ENCODE data around the gene KRT6A.

KRT6A gene

GRCh38 chr12:52493172-52493571, at the start of gene KRT6A:
Gene KRT6A (minus strand): TSS chr12:52493257. CDS start chr12:52493188, 69 bp downstream.
- DNase-seq (ENCODE audit: low read depth in 4 of 4, low spot score in 1 of 4), result no peak

- no peak for DNase-seq (ENCODE audit: low read depth in 4 of 4, low spot score in 1 of 4)
Measured at GRCh38 chr12:52542157-52542556, 49.1 kb upstream of the KRT6A start.

- no peak for DNase-seq (ENCODE audit: low read depth in 4 of 4, low spot score in 1 of 4)
Measured at GRCh38 chr12:52541709-52542108, 48.7 kb upstream of the KRT6A start.

GRCh38 chr12:52540531-52540930, 47.5 kb upstream of the KRT6A start:
- DNase-seq (ENCODE audit: low read depth in 4 of 4, low spot score in 1 of 4), result no peak

- DNase-seq (ENCODE audit: low read depth in 4 of 4, low spot score in 1 of 4), result no peak
Measured at GRCh38 chr12:52539821-52540173, 46.7 kb upstream of the KRT6A start.

GRCh38 chr12:52539083-52539820, 46.2 kb upstream of the KRT6A start:
- no peak for DNase-seq (ENCODE audit: low read depth in 4 of 4, low spot score in 1 of 4)

- no peak for DNase-seq (ENCODE audit: low read depth in 4 of 4, low spot score in 1 of 4)
Measured at GRCh38 chr12:52537101-52537500, 44.0 kb upstream of the KRT6A start.

- no peak for DNase-seq (ENCODE audit: low read depth in 4 of 4, low spot score in 1 of 4)
Measured at GRCh38 chr12:52535574-52535973, 42.5 kb upstream of the KRT6A start.

- no peak for DNase-seq (ENCODE audit: low read depth in 4 of 4, low spot score in 1 of 4)
Measured at GRCh38 chr12:52534482-52534881, 41.4 kb upstream of the KRT6A start.

GRCh38 chr12:52533686-52534470, 40.8 kb upstream of the KRT6A start:
- no peak for DNase-seq (ENCODE audit: low read depth in 4 of 4, low spot score in 1 of 4)

GRCh38 chr12:52532636-52533035, 39.6 kb upstream of the KRT6A start:
- DNase-seq (ENCODE audit: low read depth in 4 of 4, low spot score in 1 of 4), result no peak

GRCh38 chr12:52531566-52532300, 38.7 kb upstream of the KRT6A start:
- DNase-seq (ENCODE audit: low read depth in 4 of 4, low spot score in 1 of 4), result no peak

GRCh38 chr12:52530905-52531304, 37.8 kb upstream of the KRT6A start:
- DNase-seq (ENCODE audit: low read depth in 4 of 4, low spot score in 1 of 4), result no peak

- no peak for DNase-seq (ENCODE audit: low read depth in 4 of 4, low spot score in 1 of 4)
Measured at GRCh38 chr12:52530366-52530765, 37.3 kb upstream of the KRT6A start.

- DNase-seq (ENCODE audit: low read depth in 4 of 4, low spot score in 1 of 4), result no peak
Measured at GRCh38 chr12:52529846-52530245, 36.8 kb upstream of the KRT6A start.

- DNase-seq (ENCODE audit: low read depth in 4 of 4, low spot score in 1 of 4), result no peak
Measured at GRCh38 chr12:52529417-52529816, 36.4 kb upstream of the KRT6A start.

GRCh38 chr12:52528641-52529143, 35.6 kb upstream of the KRT6A start:
- no peak for DNase-seq (ENCODE audit: low read depth in 4 of 4, low spot score in 1 of 4)

GRCh38 chr12:52527121-52527800, 34.2 kb upstream of the KRT6A start:
- DNase-seq (ENCODE audit: low read depth in 4 of 4, low spot score in 1 of 4), result no peak

GRCh38 chr12:52526511-52526951, 33.5 kb upstream of the KRT6A start:
- no peak for DNase-seq (ENCODE audit: low read depth in 4 of 4, low spot score in 1 of 4)

- no peak for DNase-seq (ENCODE audit: low read depth in 4 of 4, low spot score in 1 of 4)
Measured at GRCh38 chr12:52525661-52526499, 32.8 kb upstream of the KRT6A start.
